Mesenchymal stem cell (in vitro differentiated cells and primary cell): ENCODE results near the gene ERCC1.

Experiments used
- DNase-seq: peaks from one replicate; pipeline ENCODE4 v3.0.0-alpha.2; 2013
- H2AFZ ChIP-seq: one replicate; pipeline ENCODE4 v1.6.1; 2013; ENCODE audit warnings: low read depth, mild to moderate bottlenecking, control low read depth, inconsistent platforms, low read length, moderate library complexity
- H2AK5ac ChIP-seq: 2 replicates; pipeline ENCODE4 v1.6.1; 2013; ENCODE audit warnings: low read length, moderate library complexity, mild to moderate bottlenecking, inconsistent platforms; ENCODE audit not compliant: severe bottlenecking
- H2BK120ac ChIP-seq: one replicate; pipeline ENCODE4 v1.6.1; 2013; ENCODE audit warnings: low read depth, mild to moderate bottlenecking, inconsistent platforms, low read length, moderate library complexity
- H2BK12ac ChIP-seq, 2 experiments: one replicate each; pipeline ENCODE4 v1.6.1; 2013; ENCODE audit warnings: inconsistent platforms in 2 of 2, low read length in 2 of 2, mild to moderate bottlenecking in 2 of 2, moderate library complexity in 2 of 2, control low read depth in 1 of 2
- H2BK15ac ChIP-seq: one replicate; pipeline ENCODE4 v1.6.1; 2013; ENCODE audit warnings: mild to moderate bottlenecking, low read depth, inconsistent platforms; ENCODE audit not compliant: poor library complexity, severe bottlenecking
- H2BK5ac ChIP-seq: 2 replicates; pipeline ENCODE4 v1.6.1; 2013; ENCODE audit warnings: low read depth, mild to moderate bottlenecking, low read length, control low read depth, inconsistent platforms; ENCODE audit not compliant: poor library complexity, severe bottlenecking
- H3K14ac ChIP-seq, 2 experiments: one replicate each; pipeline ENCODE4 v1.6.1; 2013; ENCODE audit warnings: inconsistent platforms in 2 of 2, low read length in 2 of 2, control low read depth in 1 of 2, mild to moderate bottlenecking in 1 of 2, moderate library complexity in 1 of 2
- H3K18ac ChIP-seq, 2 experiments: one replicate each; pipeline ENCODE4 v1.6.1; 2013; ENCODE audit warnings: inconsistent platforms in 2 of 2, low read length in 2 of 2, control low read depth in 1 of 2, low read depth in 1 of 2, mild to moderate bottlenecking in 1 of 2
- H3K23ac ChIP-seq, 2 experiments: one replicate each; pipeline ENCODE4 v1.6.1; 2013; ENCODE audit warnings: inconsistent platforms in 2 of 2, low read length in 2 of 2, mild to moderate bottlenecking in 2 of 2, moderate library complexity in 2 of 2, control low read depth in 1 of 2
- H3K27ac ChIP-seq: 2 replicates; pipeline ENCODE4 v1.5.1; 2013; ENCODE audit warnings: mild to moderate bottlenecking, moderate library complexity, low read length, control low read depth, inconsistent platforms; ENCODE audit not compliant: poor library complexity, severe bottlenecking
- H3K27me3 ChIP-seq, 2 experiments: 2 replicates each; pipeline versions ENCODE4 v1.6.1 to v1.7.0; 2013; ENCODE audit warnings: low read length in 2 of 2, mild to moderate bottlenecking in 2 of 2, moderate library complexity in 2 of 2, control low read depth in 1 of 2, inconsistent platforms in 1 of 2; ENCODE audit not compliant: control insufficient read depth in 1 of 2, insufficient read depth in 1 of 2
- H3K36me3 ChIP-seq, 2 experiments: 2 replicates each; pipeline versions ENCODE4 v1.6.1 to v1.7.0; 2013; ENCODE audit warnings: low read length in 2 of 2, control low read depth in 1 of 2, inconsistent platforms in 1 of 2, low read depth in 1 of 2, mild to moderate bottlenecking in 1 of 2; ENCODE audit not compliant: insufficient read depth in 2 of 2, control insufficient read depth in 1 of 2
- H3K4ac ChIP-seq, 2 experiments: one replicate each; pipeline ENCODE4 v1.6.1; 2013; ENCODE audit warnings: inconsistent platforms in 2 of 2, low read length in 2 of 2, mild to moderate bottlenecking in 2 of 2, moderate library complexity in 2 of 2, control low read depth in 1 of 2, low read depth in 1 of 2
- H3K4me1 ChIP-seq: 2 replicates; pipeline ENCODE4 v1.6.1; 2013; ENCODE audit warnings: low read depth, low read length, control low read depth; ENCODE audit not compliant: control insufficient read depth, insufficient read depth
- H3K4me2 ChIP-seq: 2 replicates; pipeline ENCODE4 v1.6.1; 2013; ENCODE audit warnings: low read length, mild to moderate bottlenecking, inconsistent platforms; ENCODE audit not compliant: poor library complexity, severe bottlenecking
- H3K4me3 ChIP-seq, 2 experiments: 2 replicates each; pipeline versions ENCODE4 v1.5.1 to v1.7.0; 2013; ENCODE audit warnings: low read length in 2 of 2, mild to moderate bottlenecking in 2 of 2, control low read depth in 1 of 2, low read depth in 1 of 2; ENCODE audit not compliant: insufficient read depth in 1 of 2
- H3K79me1 ChIP-seq: replicated peaks from 2 replicates; pipeline ENCODE4 v1.6.1; 2013; ENCODE audit warnings: mild to moderate bottlenecking, control low read depth, low read length, inconsistent platforms; ENCODE audit not compliant: poor library complexity, severe bottlenecking
- H3K9ac ChIP-seq: 2 replicates; pipeline ENCODE4 v1.7.0; 2013; ENCODE audit warnings: mild to moderate bottlenecking, low read length, moderate library complexity
- H3K9me3 ChIP-seq: 2 replicates; pipeline ENCODE4 v1.7.0; 2013; ENCODE audit warnings: mild to moderate bottlenecking, low read length; ENCODE audit not compliant: control insufficient read depth
- H4K8ac ChIP-seq: one replicate; pipeline ENCODE4 v1.6.1; 2013; ENCODE audit warnings: inconsistent platforms, mild to moderate bottlenecking, low read length, moderate library complexity
- H4K91ac ChIP-seq: one replicate; pipeline ENCODE4 v1.6.1; 2013; ENCODE audit warnings: mild to moderate bottlenecking, low read length, inconsistent platforms
- WGBS: methylation state at CpG from one replicate; pipeline ENCODE4 v1.1.7; 2013; ENCODE audit warnings: mixed read lengths; 5-methylcytosine and 5-hydroxymethylcytosine counted together

ERCC1 gene

DNA sequence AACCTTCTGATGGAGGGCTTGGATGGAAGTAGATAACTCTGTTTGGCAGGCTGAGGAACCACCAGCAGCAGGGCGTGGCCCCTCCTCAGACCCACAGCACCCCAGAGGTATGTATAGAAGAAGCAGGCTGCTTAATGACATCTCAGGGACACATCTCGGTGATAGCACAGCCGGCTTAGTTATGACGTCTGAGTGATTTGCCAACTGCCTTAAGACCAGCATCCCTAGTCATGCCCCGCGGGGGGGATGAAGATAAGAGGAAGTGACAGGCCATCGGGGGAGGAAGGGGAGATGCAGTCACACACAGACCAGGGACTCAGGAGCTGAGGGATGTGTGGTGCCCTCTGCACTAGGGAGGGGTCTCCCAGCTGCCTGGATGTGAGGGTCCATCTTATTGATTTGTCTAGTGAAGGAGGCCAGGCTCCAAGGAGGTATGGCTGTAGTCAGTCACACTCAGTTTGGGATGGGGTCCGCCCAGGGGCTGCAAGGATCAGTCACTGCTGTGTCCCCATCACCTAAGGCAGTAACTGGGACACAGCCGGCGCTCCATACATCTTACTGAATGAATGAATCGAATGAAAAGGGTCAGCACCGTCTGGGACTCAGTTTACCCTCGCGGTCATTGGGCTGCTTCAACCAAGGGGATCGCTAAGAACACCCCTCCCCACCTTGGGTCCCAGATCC is 19.2 kb upstream of the ERCC1 start:
- Histone ChIP-seq H3K4me3 (peak overlapping the region; percentile 37 to 79), H3K79me1 (no peaks in the 10 kb centered on the region), H3K9ac (peak overlapping the region; percentile 92)

DNA sequence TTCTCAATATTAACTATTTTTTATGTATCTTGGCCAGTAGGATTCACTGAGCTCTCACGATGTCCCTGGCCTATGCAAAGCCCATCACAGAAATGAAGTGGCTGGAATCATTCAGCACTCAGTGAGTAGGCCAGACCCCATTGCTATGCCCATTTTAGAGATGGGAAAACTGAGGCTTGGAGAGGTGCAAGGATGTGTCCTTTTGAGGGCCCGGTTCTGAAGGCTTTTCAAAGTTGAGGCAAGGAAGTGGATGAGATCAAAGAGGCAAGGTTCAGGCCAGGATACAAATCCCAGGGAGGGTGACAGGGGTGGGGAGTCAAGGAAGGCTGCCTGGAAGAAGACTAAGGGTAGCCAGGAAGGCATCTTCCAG is 18.7 kb upstream of the ERCC1 start:
- Histone ChIP-seq H4K91ac (no peak overlapping the region), H3K4me1 (peaks cover 21% of the 10 kb centered on the region), H3K9ac (peak overlapping the region; percentile 92), H2BK120ac (no peak overlapping the region), H3K27ac (no peak overlapping the region), H3K36me3 (no peaks in the 10 kb centered on the region), H2AFZ (no peak overlapping the region), H3K9me3 (no peaks in the 10 kb centered on the region), H2BK15ac (peak overlapping the region; percentile 65), H3K14ac (no peak overlapping the region), H3K23ac (no peak overlapping the region), H3K27me3 (no peaks in the 10 kb centered on the region), H3K4ac (no peak overlapping the region), H2AK5ac (no peak overlapping the region), H2BK12ac (peak overlapping the region; percentile 67 to 87), H3K79me1 (no peaks in the 10 kb centered on the region), H4K8ac (no peak overlapping the region), H3K4me3 (no peak overlapping the region), H3K18ac (peak overlapping the region in 1 of 2 experiments; percentile 26), H3K4me2 (no peak overlapping the region), H2BK5ac (no peak overlapping the region)
- DNase-seq = no peak
- 100% methylated on average over 2 of the region's 2 CpGs for WGBS

More for the DNA sequence above, 19.2 kb upstream of the ERCC1 start:
- Histone ChIP-seq H4K8ac (no peak overlapping the region), H3K23ac (no peak overlapping the region), H3K14ac (peak overlapping the region in 1 of 2 experiments; percentile 53), H3K36me3 (no peaks in the 10 kb centered on the region), H2AK5ac (no peak overlapping the region), H3K27me3 (no peaks in the 10 kb centered on the region), H4K91ac (peak overlapping the region; percentile 88), H3K9me3 (no peaks in the 10 kb centered on the region), H3K27ac (no peak overlapping the region), H3K4me2 (peak overlapping the region; percentile 90), H2BK15ac (peak overlapping the region; percentile 65), H2BK120ac (no peak overlapping the region), H2AFZ (no peak overlapping the region), H2BK5ac (no peak overlapping the region), H2BK12ac (peak overlapping the region; percentile 67 to 87), H3K18ac (peak overlapping the region; percentile 47 to 52), H3K4me1 (peaks cover 21% of the 10 kb centered on the region), H3K4ac (peak overlapping the region in 1 of 2 experiments; percentile 2)
- 10% methylated on average over 14 of the region's 15 CpGs for WGBS
- DNase-seq = peak; percentile 83

DNA sequence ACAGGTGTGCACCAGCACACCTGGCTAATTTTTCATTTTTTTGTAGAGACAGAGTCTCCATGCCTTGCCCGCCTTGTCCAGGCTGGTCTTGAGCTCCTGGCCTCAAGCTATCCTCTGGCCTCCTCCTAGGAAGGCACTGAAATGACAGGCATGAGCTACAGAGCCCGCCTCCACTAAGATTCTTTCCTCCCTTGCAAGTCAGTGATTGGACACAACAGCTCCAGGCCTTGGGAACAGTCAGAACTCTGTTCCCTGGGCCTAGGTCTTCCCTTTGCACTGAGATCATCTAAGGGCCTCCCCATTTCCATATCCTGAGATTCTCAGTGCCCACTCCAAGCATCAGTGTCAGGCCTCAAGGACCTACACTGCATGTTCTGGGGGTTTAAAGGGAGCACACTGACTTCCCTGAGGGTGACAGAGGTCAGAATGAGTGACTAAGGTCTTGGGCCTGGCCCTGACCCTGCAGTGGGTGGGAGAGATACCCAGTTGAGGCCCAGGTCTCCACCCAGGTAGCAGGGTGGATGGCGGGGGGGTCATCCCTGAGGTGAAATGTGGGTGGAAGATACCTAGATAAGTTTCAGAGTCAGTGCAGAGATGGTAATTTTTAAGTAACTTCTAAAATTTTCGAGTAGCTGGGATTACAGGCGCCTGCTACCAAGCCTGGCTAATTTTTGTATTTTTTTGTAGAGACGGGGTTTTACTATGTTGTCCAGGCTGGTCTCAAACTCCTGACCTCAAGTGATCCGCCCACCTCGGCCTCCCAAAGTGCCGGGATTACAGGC is 17.3 kb upstream of the ERCC1 start:
- DNase-seq = peak; percentile 79
- no peak overlapping the region for H2AK5ac ChIP-seq
- no peaks in the 10 kb centered on the region for H3K79me1 ChIP-seq
- no peaks in the 10 kb centered on the region for H3K36me3 ChIP-seq
- H3K27me3 ChIP-seq = no peaks in the 10 kb centered on the region
- H3K23ac ChIP-seq = peak overlapping the region in 1 of 2 experiments; percentile 92
- peak overlapping the region in 1 of 2 experiments; percentile 26 for H3K4ac ChIP-seq
- H4K8ac ChIP-seq = peak overlapping the region; percentile 21
- 94% methylated on average over 9 of the region's 9 CpGs for WGBS
- peak overlapping the region; percentile 36 for H3K9ac ChIP-seq
- H3K27ac ChIP-seq = no peak overlapping the region
- H3K4me2 ChIP-seq = no peak overlapping the region
- peak overlapping the region in 1 of 2 experiments; percentile 76 for H3K18ac ChIP-seq
- peaks cover 21% of the 10 kb centered on the region for H3K4me1 ChIP-seq
- H3K9me3 ChIP-seq = no peaks in the 10 kb centered on the region
- H2BK12ac ChIP-seq = peak overlapping the region; percentile 6 to 95
- H3K14ac ChIP-seq = peak overlapping the region in 1 of 2 experiments; percentile 45
- peak overlapping the region; percentile 70 for H2AFZ ChIP-seq
- peak overlapping the region; percentile 12 for H4K91ac ChIP-seq
- H2BK5ac ChIP-seq = no peak overlapping the region
- H3K4me3 ChIP-seq = no peak overlapping the region
- H2BK120ac ChIP-seq = no peak overlapping the region
- H2BK15ac ChIP-seq = no peak overlapping the region

DNA sequence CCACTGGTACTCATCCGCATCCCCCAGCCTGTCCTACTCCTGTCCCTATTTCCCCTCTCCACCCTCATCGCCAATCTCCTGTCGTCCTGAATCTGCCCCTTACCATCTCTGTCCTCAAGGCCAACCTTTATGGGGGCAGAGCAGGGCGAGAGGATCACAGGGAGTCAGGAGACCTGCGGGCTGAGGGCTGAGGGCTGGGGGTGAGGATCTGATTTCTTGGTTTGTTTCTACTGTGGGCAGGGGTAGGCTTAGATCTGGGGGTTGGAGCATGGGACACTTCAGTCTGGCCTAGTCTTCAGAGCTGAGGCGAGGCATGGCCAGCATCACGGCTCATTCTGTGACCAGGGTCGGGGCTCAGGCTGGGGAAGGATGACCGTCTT is 16.5 kb upstream of the ERCC1 start:
- DNase-seq = no peak
- Histone ChIP-seq H3K4me2 (peak overlapping the region; percentile 78), H3K27ac (no peak overlapping the region), H2BK120ac (peak overlapping the region; percentile 56), H4K8ac (peak overlapping the region; percentile 80), H2AK5ac (no peak overlapping the region), H3K36me3 (no peaks in the 10 kb centered on the region), H2BK12ac (peak overlapping the region; percentile 22 to 96), H3K9me3 (no peaks in the 10 kb centered on the region), H2BK5ac (no peak overlapping the region), H3K9ac (peak overlapping the region; percentile 85), H4K91ac (peak overlapping the region; percentile 79), H3K79me1 (no peaks in the 10 kb centered on the region), H3K4me3 (peak overlapping the region; percentile 71 to 72), H2BK15ac (peak overlapping the region; percentile 92), H3K4me1 (peaks cover 21% of the 10 kb centered on the region), H3K23ac (no peak overlapping the region), H3K27me3 (no peaks in the 10 kb centered on the region), H3K14ac (peak overlapping the region in 1 of 2 experiments; percentile 57), H2AFZ (peak overlapping the region; percentile 70), H3K18ac (peak overlapping the region; percentile 25 to 92), H3K4ac (peak overlapping the region in 1 of 2 experiments; percentile 94)
- WGBS = 73% methylated on average over 7 of the region's 9 CpGs
